Activated naive CD4-positive, alpha-beta T cell treated with anti-CD3 and anti-CD28 coated beads, Interleukin-2, amount 10 ng/mL, durations not matched to agents 7 days and 5 days (primary cell): ENCODE results near the gene EPB41L4A.

Experiments
- CTCF ChIA-PET: fragments of 350-600 bp; sonication (Branson Sonifier 250); formaldehyde crosslinking; loops from one replicate; lab custom pipeline; 2021; ENCODE audit warnings: antibody characterized with exemption; lab: Charles Lee
- DNase-seq: peaks from one replicate; pipeline ENCODE4 v3.0.0-alpha.2; 2020
- H3K27ac Mint-ChIP-seq: one replicate; pipeline ENCODE4 v1.8.0; 2021; ENCODE audit warnings: mild to moderate bottlenecking, moderate library complexity, mixed read lengths
- H3K27me3 Mint-ChIP-seq: one replicate; pipeline ENCODE4 v1.8.0; 2021; ENCODE audit warnings: mild to moderate bottlenecking, mixed read lengths
- H3K36me3 Mint-ChIP-seq: one replicate; pipeline ENCODE4 v1.8.0; 2021; ENCODE audit warnings: mixed read lengths
- H3K4me1 Mint-ChIP-seq: one replicate; pipeline ENCODE4 v1.8.0; 2021; ENCODE audit warnings: mixed read lengths
- H3K4me3 Mint-ChIP-seq: one replicate; pipeline ENCODE4 v1.8.0; 2021; ENCODE audit warnings: mild to moderate bottlenecking, moderate library complexity, mixed read lengths
- H3K9me3 Mint-ChIP-seq: one replicate; pipeline ENCODE4 v1.8.0; 2021; ENCODE audit warnings: mixed read lengths

EPB41L4A gene

GRCh38 chr5:112196584-112196983 lies 222.5 kb downstream of the EPB41L4A start:
- H3K27ac Mint-ChIP-seq, result no peak overlapping the region
- CTCF ChIA-PET, result no interaction called here
- no peaks in the 10 kb centered on the region for H3K36me3 Mint-ChIP-seq
- peaks cover 9% of the 10 kb centered on the region for H3K27me3 Mint-ChIP-seq
- no peak overlapping the region for H3K4me3 Mint-ChIP-seq
- no peaks in the 10 kb centered on the region for H3K4me1 Mint-ChIP-seq
- no peak for DNase-seq
- H3K9me3 Mint-ChIP-seq, result no peaks in the 10 kb centered on the region

- Mint-ChIP-seq H3K36me3 (no peaks in the 10 kb centered on the region), H3K27me3 (peaks cover 9% of the 10 kb centered on the region), H3K27ac (no peak overlapping the region), H3K4me1 (no peaks in the 10 kb centered on the region), H3K9me3 (no peaks in the 10 kb centered on the region), H3K4me3 (no peak overlapping the region)
- DNase-seq, result no peak
- CTCF ChIA-PET, result no interaction called here
These were observed 223.2 kb downstream of the EPB41L4A start for GRCh38 chr5:112195924-112196323.

- Mint-ChIP-seq H3K4me3 (no peak overlapping the region), H3K9me3 (no peaks in the 10 kb centered on the region), H3K4me1 (no peaks in the 10 kb centered on the region), H3K27ac (no peak overlapping the region), H3K36me3 (no peaks in the 10 kb centered on the region), H3K27me3 (peaks cover 4% of the 10 kb centered on the region)
- CTCF ChIA-PET, result no interaction called here
- DNase-seq, result no peak
These were observed 226.2 kb downstream of the EPB41L4A start for GRCh38 chr5:112192866-112193265.

- no peaks in the 10 kb centered on the region for H3K9me3 Mint-ChIP-seq
- CTCF ChIA-PET, result no interaction called here
- H3K4me1 Mint-ChIP-seq, result no peaks in the 10 kb centered on the region
These were observed 227.0 kb downstream of the EPB41L4A start for GRCh38 chr5:112192072-112192471.

GRCh38 chr5:112189391-112189790 lies 229.7 kb downstream of the EPB41L4A start:
- Mint-ChIP-seq H3K27me3 (peaks cover 17% of the 10 kb centered on the region), H3K27ac (no peak overlapping the region), H3K9me3 (no peaks in the 10 kb centered on the region), H3K4me1 (no peaks in the 10 kb centered on the region), H3K4me3 (no peak overlapping the region), H3K36me3 (no peaks in the 10 kb centered on the region)
- CTCF ChIA-PET, result interaction anchor here (0.9 kb wide), 1 partner anchor 340 kb away, joined by 3 read pairs; no protein-coding TSS in a partner anchor
- no peak for DNase-seq

More at GRCh38 chr5:112192072-112192471, 227.0 kb downstream of the EPB41L4A start:
- no peak for DNase-seq
- Mint-ChIP-seq H3K27me3 (peaks cover 4% of the 10 kb centered on the region), H3K27ac (no peak overlapping the region), H3K36me3 (no peaks in the 10 kb centered on the region), H3K4me3 (no peak overlapping the region)

- CTCF ChIA-PET, result no interaction called here
These were observed 232.6 kb downstream of the EPB41L4A start for GRCh38 chr5:112186401-112186990.

GRCh38 chr5:112183874-112184273 lies 235.2 kb downstream of the EPB41L4A start:
- Mint-ChIP-seq H3K27ac (no peak overlapping the region), H3K27me3 (peaks cover 29% of the 10 kb centered on the region), H3K4me1 (no peaks in the 10 kb centered on the region), H3K9me3 (no peaks in the 10 kb centered on the region), H3K36me3 (no peaks in the 10 kb centered on the region), H3K4me3 (no peak overlapping the region)
- DNase-seq, result no peak
- CTCF ChIA-PET, result interaction anchor here (1.2 to 2.4 kb wide), 2 partner anchors 9 to 237 kb away, joined by 4 to 8 read pairs; no protein-coding TSS in a partner anchor

More at GRCh38 chr5:112186401-112186990, 232.6 kb downstream of the EPB41L4A start:
- H3K4me3 Mint-ChIP-seq, result no peak overlapping the region
- no peak overlapping the region for H3K27ac Mint-ChIP-seq
- DNase-seq, result no peak
- H3K9me3 Mint-ChIP-seq, result no peaks in the 10 kb centered on the region
- peaks cover 25% of the 10 kb centered on the region for H3K27me3 Mint-ChIP-seq
- H3K4me1 Mint-ChIP-seq, result no peaks in the 10 kb centered on the region
- H3K36me3 Mint-ChIP-seq, result no peaks in the 10 kb centered on the region

- Mint-ChIP-seq H3K27ac (no peak overlapping the region), H3K4me3 (no peak overlapping the region), H3K36me3 (no peaks in the 10 kb centered on the region), H3K27me3 (peaks cover 29% of the 10 kb centered on the region), H3K4me1 (no peaks in the 10 kb centered on the region), H3K9me3 (no peaks in the 10 kb centered on the region)
- no peak for DNase-seq
- CTCF ChIA-PET, result interaction anchor here (2.4 kb wide), 1 partner anchor 8 kb away, joined by 8 read pairs; no protein-coding TSS in a partner anchor
These were observed 235.9 kb downstream of the EPB41L4A start for GRCh38 chr5:112183103-112183711.

- Mint-ChIP-seq H3K4me3 (no peak overlapping the region), H3K27ac (no peak overlapping the region), H3K9me3 (no peaks in the 10 kb centered on the region), H3K4me1 (no peaks in the 10 kb centered on the region), H3K36me3 (no peaks in the 10 kb centered on the region), H3K27me3 (peaks cover 15% of the 10 kb centered on the region)
- CTCF ChIA-PET, result interaction anchor here (0.8 kb wide), 1 partner anchor 14 kb away, joined by 3 read pairs; no protein-coding TSS in a partner anchor
- DNase-seq, result no peak
These were observed 239.8 kb downstream of the EPB41L4A start for GRCh38 chr5:112179290-112179689.

- H3K4me1 Mint-ChIP-seq, result no peaks in the 10 kb centered on the region
These were observed 244.0 kb downstream of the EPB41L4A start for GRCh38 chr5:112174959-112175594.

GRCh38 chr5:112165897-112166737 lies 253.0 kb downstream of the EPB41L4A start:
- no peaks in the 10 kb centered on the region for H3K9me3 Mint-ChIP-seq
- no peak for DNase-seq
- CTCF ChIA-PET, result interaction anchor here (2.1 kb wide), 1 partner anchor 9 kb away, joined by 14 read pairs; no protein-coding TSS in a partner anchor
- H3K4me3 Mint-ChIP-seq, result no peak overlapping the region
- peaks cover 23% of the 10 kb centered on the region for H3K4me1 Mint-ChIP-seq
- H3K27ac Mint-ChIP-seq, result no peak overlapping the region
- H3K27me3 Mint-ChIP-seq, result no peaks in the 10 kb centered on the region
- H3K36me3 Mint-ChIP-seq, result peaks cover 40% of the 10 kb centered on the region

More at GRCh38 chr5:112174959-112175594, 244.0 kb downstream of the EPB41L4A start:
- Mint-ChIP-seq H3K36me3 (no peaks in the 10 kb centered on the region), H3K27me3 (peaks cover 4% of the 10 kb centered on the region), H3K9me3 (no peaks in the 10 kb centered on the region), H3K4me3 (no peak overlapping the region), H3K27ac (no peak overlapping the region)
- peak; percentile 49 for DNase-seq
- CTCF ChIA-PET, result interaction anchor here (0.5 to 3.8 kb wide), 14 partner anchors 8 to 753 kb away, joined by 3 to 29 read pairs (median 4); partner anchors contain the start of gene EPB41L4A

GRCh38 chr5:112165399-112165798 lies 253.7 kb downstream of the EPB41L4A start:
- CTCF ChIA-PET, result interaction anchor here (0.8 to 5.7 kb wide), 3 partner anchors 10 to 14 kb away, joined by 3 to 29 read pairs (median 14); no protein-coding TSS in a partner anchor
- H3K27ac Mint-ChIP-seq, result no peak overlapping the region
- H3K36me3 Mint-ChIP-seq, result peaks cover 40% of the 10 kb centered on the region
- no peak for DNase-seq
- H3K9me3 Mint-ChIP-seq, result no peaks in the 10 kb centered on the region
- no peak overlapping the region for H3K4me3 Mint-ChIP-seq
- peaks cover 4% of the 10 kb centered on the region for H3K27me3 Mint-ChIP-seq
- H3K4me1 Mint-ChIP-seq, result peaks cover 25% of the 10 kb centered on the region

- Mint-ChIP-seq H3K9me3 (no peaks in the 10 kb centered on the region), H3K4me1 (peaks cover 28% of the 10 kb centered on the region), H3K27ac (no peak overlapping the region), H3K27me3 (peaks cover 10% of the 10 kb centered on the region), H3K36me3 (peaks cover 38% of the 10 kb centered on the region), H3K4me3 (no peak overlapping the region)
- DNase-seq, result no peak
- CTCF ChIA-PET, result interaction anchor here (5.7 kb wide), 1 partner anchor 12 kb away, joined by 29 read pairs; no protein-coding TSS in a partner anchor
These were observed 255.6 kb downstream of the EPB41L4A start for GRCh38 chr5:112163435-112163834.
